D721Med (cell line): ENCODE data around the gene ARHGDIA.

Source experiments
- DNase-seq: peaks from one replicate; pipeline ENCODE4 v3.0.0; 2011; ENCODE audit warnings: low spot score; ENCODE audit not compliant: insufficient read length
- FAIRE-seq: peaks from 2 replicates; lab custom pipeline; 2011; peaks lifted over from hg19 to GRCh38; lab: Jason Lieb, UNC
- TF ChIP-seq, protein P1 (sequence below): IDR thresholded peaks from 2 replicates; pipeline ENCODE4 v1.5.1; 2012; ENCODE audit warnings: mild to moderate bottlenecking, control low read depth; ENCODE audit not compliant: insufficient read depth; ENCODE audit errors: missing control alignments

Gene ARHGDIA

DNA sequence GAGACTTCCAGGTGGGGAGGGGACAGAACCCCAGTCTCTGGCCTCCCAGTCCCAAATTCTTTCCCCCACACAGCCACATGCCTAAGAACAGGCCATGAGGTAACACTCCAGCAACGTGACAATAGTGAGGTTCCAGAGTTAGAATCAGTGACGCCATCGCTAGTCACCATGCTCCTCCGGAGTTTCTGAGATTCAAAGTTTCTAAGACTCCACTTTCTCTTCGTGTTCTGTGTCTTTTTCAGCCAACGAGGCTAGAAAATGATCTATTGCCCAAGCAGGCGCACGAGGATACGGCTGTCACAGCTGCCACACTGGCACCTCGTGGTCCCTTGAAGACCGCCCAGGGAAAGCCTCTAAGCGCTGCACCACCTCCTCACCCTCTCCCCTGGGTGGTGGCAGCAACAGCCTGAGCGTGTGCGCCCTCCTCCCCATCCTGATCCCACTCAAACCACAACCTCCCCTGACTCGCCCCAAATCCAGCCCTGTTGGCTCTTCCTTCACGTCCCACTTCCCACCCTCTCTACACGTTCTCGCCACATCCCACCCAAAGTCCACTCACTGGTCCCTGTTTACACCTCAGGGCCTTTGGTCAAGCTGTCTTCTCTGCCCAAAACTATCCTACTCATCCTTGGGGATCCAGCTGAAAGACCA lies 39.1 kb downstream of the ARHGDIA start:
- no peak for DNase-seq
- FAIRE-seq, result no peak

DNA sequence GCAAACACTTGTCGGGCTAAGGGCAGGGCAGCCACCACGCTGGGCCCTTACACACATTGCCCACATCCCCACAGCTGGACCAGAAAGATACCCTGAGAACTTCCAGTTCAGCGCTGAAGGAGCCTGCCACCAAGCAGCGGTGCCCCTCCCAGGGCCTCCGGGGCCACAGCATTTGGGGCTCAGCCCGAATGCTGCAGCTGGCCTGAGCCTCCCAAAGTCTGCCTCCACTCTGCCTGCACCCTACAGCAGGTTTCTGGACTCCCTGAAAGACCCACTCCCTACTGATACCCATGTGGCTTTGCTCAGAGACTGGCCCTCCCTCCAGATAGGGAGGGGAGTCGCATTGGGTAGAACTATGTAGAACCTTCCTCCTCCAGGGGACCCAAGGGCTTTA lies 39.6 kb downstream of the ARHGDIA start:
- FAIRE-seq, result no peak
- TF ChIP-seq, protein P1, sequence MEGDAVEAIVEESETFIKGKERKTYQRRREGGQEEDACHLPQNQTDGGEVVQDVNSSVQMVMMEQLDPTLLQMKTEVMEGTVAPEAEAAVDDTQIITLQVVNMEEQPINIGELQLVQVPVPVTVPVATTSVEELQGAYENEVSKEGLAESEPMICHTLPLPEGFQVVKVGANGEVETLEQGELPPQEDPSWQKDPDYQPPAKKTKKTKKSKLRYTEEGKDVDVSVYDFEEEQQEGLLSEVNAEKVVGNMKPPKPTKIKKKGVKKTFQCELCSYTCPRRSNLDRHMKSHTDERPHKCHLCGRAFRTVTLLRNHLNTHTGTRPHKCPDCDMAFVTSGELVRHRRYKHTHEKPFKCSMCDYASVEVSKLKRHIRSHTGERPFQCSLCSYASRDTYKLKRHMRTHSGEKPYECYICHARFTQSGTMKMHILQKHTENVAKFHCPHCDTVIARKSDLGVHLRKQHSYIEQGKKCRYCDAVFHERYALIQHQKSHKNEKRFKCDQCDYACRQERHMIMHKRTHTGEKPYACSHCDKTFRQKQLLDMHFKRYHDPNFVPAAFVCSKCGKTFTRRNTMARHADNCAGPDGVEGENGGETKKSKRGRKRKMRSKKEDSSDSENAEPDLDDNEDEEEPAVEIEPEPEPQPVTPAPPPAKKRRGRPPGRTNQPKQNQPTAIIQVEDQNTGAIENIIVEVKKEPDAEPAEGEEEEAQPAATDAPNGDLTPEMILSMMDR, result no peak

More for the DNA sequence above, 39.1 kb downstream of the ARHGDIA start:
- TF ChIP-seq, protein P1, result no peak

DNA sequence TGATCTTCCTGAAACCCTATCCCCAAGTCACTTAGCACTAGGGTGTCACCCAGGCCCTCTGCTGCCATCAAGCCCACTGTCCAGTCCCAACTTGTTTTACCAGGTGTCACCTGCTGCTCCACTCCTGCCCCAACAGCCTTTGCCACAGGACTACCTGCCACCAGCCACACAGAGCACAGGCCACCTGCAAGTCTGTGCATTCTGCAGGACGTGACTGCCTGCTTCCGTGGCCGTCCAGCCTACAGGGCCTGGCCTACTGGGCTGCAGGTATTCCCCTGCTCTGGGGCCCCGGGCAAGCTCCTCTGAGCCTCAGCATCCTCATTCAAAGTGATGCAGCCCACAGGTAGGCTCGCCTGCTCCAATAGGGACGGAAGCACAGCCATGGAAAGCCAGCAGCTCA lies 41.3 kb downstream of the ARHGDIA start:
- TF ChIP-seq, protein P1, result no peak
- no peak for DNase-seq
- no peak for FAIRE-seq

More for the DNA sequence above, 39.6 kb downstream of the ARHGDIA start:
- DNase-seq, result no peak

DNA sequence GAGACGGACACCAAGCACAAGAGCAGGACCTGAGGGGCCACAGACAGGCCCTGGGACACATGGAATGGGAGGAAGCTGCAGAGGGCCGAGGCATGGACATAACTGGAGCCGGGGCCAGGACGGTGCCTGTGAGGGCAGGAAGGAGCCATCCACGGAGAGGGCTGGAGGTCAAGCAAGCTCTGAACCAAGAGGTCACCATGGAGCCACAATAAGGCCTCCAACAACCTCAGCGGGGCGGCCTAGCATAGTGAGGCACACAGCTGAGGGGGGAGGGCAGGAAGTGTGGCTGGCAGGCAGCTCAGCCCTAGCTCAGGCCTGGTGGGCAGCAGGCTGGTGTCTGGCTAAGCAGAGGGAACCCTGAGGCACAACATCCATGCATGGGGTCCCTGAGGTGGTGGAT lies 42.5 kb downstream of the ARHGDIA start:
- no peak for FAIRE-seq
- no peak for DNase-seq

DNA sequence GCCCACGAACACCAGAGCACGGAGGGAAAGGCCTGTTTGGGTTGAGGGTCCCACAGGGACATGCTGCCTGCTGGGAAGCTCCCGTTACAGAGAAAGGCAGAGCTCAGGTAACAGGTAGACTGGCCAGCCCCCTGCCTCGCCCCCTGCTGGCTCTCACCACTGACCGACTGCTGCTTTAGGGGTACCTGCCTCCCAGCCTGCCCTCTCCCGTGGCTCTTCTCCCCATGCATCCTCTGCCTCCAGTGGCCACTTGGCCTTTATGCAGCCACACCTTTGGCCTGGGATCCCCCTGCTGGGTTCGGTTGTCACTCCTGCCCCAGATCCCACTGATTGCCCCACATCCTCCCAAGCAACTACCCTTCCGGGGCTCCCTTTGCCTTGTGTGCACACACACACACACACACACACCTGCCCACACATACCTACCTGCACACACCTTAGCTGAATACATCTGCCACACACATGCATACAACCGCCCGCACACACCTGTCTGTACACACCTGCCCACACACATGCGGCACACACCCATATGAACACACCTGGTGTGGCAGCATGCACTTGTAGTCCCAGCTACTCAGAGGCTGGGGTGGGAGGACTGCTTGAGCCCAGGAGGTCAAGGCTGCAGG lies 45.2 kb downstream of the ARHGDIA start:
- FAIRE-seq (no peak), DNase-seq (no peak)
- TF ChIP-seq, protein P1, result no peak

More for the DNA sequence above, 42.5 kb downstream of the ARHGDIA start:
- TF ChIP-seq, protein P1, result no peak

DNA sequence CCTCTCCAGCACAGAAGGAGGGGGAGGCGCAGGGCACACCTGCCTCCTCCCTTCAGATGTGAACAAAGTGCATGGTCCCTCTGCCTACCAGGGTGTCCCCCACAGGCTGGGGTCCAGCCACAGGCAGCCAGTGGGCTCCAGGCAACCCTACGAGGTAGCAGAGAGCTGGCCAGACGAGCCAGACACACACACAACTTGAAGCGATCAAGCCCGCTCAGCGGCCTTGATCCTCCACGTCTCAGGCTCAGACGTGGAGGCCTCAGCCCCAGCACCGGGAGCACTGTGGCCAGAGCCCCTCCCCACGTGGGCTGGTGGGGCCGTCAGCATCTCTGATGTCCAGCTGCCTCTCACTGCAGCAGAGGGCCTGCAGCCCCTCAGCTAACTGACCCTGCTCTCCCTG lies 46.5 kb downstream of the ARHGDIA start:
- FAIRE-seq, result no peak

More for the DNA sequence above, 46.5 kb downstream of the ARHGDIA start:
- no peak for DNase-seq
- TF ChIP-seq, protein P1, result no peak
